Stimulated activated CD4-positive, alpha-beta T cell treated with anti-CD3 and anti-CD28 coated beads, Interleukin-4, amount 100 ng/mL, for 24 hours (primary cell): ENCODE data around the gene GRB10.

Experiments used
- DNase-seq: peaks from one replicate; pipeline ENCODE4 v3.0.0-alpha.2; 2020

Gene GRB10

DNA sequence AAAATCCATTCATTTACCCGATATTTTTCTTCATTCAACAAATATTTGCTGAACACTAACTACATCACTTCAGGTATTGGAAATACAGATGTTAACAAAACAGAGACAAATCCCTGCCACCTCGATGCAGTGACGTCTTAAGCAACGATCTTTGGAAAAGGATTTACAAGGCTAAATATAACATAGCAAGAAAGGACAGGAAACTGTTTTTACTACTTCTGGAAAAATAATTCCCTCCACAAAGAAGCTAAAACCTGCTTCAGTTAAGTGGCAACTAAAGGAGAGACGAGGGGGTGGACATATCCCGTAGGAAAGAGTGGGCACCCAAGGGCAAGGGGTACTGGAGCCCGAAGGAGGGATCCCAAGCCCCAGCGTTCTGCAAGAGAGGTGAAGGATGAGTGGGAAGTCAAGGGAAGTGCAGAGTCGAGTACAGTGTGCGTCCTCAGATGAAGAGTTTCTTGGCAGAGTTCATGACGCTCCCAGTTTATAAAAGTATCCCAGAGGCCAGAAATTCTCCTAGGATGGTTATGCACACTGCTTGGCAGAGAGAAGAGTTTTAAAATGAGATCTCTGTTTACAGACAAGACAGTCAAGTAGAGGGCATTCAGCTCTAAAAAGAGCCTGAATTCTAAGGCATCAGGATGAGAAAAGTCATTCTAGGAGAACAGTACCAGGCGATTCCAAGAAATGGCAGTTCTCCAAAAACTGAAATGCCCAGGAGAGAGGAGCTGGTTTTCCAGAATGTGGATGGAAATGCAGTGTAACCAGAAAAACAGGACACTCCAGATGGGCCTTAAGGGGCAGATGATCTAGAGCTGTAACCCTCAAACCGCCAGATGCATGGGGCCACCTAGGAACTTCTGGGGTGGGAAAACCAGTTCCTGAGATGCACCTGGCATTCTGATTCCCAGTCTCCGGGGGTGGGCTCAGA, 97.3 kb downstream of the GRB10 start:
- DNase-seq: no peak

GRCh38 chr7:50684713-50685075, 98.0 kb downstream of the GRB10 start:
- DNase-seq: no peak

- DNase-seq: no peak
Observed at GRCh38 chr7:50684011-50684712, 98.5 kb downstream of the GRB10 start.

- DNase-seq: no peak
Observed at GRCh38 chr7:50682573-50682972, 100.1 kb downstream of the GRB10 start.

DNA sequence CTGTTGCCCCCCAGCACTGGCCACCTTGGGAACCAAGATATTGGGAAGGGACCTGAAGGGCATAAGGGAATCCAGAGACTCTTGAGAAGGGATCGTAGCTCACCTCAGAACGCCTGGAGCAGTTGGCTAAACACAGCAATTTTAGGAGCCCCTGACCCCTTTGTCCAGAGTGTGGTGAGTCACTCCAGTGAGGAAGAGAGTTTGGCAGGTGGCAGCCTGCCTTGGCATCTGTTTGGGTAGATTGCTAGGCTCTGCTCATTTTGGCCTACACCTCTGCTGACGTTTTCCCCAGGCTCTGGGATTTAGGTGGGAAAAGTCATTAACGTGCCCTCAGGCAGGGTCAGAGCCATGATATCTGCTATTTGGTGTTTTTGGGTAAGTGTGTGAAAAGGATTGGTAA, 100.6 kb downstream of the GRB10 start:
- no peak for DNase-seq

DNA sequence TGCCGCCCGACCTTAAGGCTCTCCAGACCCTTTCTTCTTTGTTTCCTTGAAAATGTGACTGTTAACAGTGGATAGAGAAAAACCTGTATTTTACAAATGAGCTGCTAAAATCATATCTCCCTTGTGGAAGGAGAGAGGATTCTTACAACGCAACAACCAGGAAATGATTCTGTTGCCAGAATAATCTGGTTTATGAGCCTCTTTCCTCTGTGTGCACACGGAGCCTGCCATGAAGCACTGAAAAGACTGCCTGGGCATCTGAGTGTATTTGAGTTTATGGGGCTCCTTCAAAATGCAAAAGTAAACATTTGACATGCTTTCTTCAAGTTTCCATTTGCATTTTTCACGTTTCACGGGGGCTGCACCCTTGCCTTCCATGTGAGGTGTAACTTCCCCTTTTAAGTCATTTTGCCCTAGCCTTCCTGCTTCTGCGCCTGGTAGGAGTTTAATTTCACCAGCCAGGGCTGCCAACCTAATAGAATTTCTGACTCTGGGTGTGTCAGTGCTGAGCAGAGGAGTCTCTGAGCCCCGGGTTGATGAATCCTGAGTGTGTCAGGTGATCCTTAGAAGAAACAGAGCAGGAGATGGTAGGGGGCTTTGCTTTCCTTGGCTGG, 101.2 kb downstream of the GRB10 start:
- no peak for DNase-seq

DNA sequence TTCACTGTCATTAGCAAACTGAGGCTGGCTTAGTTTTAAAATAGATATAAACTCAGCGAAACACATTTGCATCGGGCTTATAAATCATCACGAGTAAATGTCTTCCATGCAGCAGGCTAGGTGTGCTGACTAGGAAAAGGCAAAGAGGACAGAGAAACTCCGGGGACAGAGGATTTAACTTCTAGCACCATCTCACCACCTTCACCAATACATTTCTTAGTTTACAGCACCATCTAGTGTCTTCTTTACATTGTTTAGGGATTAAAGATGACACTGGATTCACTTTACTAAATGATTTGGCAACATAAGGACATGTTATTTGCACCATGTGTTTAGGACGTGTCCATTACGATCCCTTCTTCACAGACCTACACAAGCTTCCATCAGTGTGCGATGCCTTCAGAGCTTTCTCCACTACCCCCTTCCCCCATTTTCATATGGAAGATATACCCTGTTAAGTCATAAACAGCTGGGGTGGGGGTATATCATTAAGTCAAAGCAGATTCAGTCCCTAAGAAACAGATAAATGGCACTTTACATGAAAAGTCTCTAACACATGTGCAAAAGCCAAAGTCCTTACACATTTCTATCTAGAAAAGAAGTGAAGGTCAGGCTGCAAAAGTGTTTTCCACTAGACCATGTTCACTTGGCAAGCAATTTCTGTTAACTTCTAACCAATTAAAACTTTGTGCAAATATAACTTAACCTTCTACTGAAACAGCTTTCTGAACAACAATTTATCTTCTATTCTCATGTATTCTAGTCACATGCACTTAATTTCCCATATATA, 103.3 kb downstream of the GRB10 start:
- no peak for DNase-seq

GRCh38 chr7:50678586-50678985, 104.1 kb downstream of the GRB10 start:
- DNase-seq: no peak

GRCh38 chr7:50677638-50677996, 105.1 kb downstream of the GRB10 start:
- DNase-seq: no peak

- no peak for DNase-seq
Observed at GRCh38 chr7:50676740-50677637, 105.7 kb downstream of the GRB10 start.

- DNase-seq: no peak
Observed at GRCh38 chr7:50676079-50676478, 106.6 kb downstream of the GRB10 start.

- DNase-seq: no peak
Observed at GRCh38 chr7:50674896-50675835, 107.5 kb downstream of the GRB10 start.

GRCh38 chr7:50674299-50674698, 108.4 kb downstream of the GRB10 start:
- DNase-seq: no peak

GRCh38 chr7:50673096-50673495, 109.6 kb downstream of the GRB10 start:
- no peak for DNase-seq

DNA sequence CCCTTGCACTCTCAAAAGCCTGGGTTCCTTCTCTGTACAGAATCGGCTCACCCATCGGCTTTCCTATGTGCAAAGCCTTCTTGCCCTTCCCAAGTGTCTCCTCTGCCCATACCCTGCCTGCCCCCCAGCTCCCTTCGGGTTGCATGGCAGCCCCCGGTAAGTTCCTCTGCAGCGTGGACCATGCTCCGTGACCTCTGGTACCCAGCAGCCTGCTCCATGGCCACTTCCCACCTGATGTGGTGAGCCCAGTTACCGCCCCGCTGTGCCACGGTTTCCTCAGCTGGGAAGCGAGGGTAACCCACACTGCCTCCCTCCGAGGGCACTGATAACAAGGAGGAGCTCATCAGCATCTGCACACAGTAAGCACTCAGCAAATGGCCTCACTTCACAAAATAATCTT, 110.7 kb downstream of the GRB10 start:
- no peak for DNase-seq

DNA sequence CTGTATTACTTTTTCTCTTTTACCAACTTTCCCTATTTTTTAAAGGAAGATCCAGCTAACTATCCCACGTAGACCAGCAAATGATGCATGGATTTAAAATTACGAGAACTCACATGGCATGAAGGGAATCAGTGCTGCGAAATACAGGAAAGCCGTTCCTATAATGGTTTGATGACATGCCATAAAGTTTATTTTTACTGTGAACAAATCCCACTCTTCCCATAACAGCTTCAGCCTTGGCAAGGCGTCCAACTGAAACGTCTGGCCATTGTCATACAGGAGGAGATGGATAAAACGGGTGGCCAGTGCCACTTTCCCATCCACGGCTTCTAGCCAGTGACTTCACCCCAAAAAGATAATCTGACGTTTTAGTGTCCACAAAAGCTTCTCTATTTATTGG, 111.3 kb downstream of the GRB10 start:
- DNase-seq: no peak

- no peak for DNase-seq
Observed at GRCh38 chr7:50669890-50670289, 112.8 kb downstream of the GRB10 start.

DNA sequence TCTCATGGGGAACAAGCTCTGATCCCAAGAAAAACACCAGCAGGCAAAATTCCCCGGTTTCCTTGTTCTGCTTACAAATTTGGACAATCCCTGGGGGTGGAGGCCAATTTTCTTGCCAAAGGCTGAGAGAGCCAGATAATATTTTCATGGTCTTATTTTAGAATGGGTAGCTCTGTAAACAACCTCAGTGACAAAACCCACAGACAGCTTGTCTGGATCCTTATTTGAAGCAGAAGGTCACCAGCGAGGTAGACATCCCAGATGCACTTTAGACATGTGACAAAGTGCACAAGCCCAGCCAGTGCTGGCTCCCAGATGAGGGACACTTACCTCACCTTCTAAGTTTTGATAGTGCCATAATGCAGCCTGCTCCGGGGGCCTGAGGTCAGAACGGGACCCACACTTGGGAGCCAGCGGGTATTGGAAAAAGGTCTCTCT, 114.9 kb downstream of the GRB10 start:
- no peak for DNase-seq

GRCh38 chr7:50667338-50667737, 115.4 kb downstream of the GRB10 start:
- no peak for DNase-seq

- DNase-seq: no peak
Observed at GRCh38 chr7:50666124-50666496, 116.6 kb downstream of the GRB10 start.
